HG03469 (cell line): ENCODE data around the gene PCDHB8.
"Not testable (repeated sequence)": the region's sequence is repeated elsewhere in the genome, so short reads cannot be mapped to it uniquely, and the experiment has no call there.

Source experiments
- ATAC-seq: cut with Tn5 transposase; IDR thresholded peaks from one replicate; pipeline ENCODE4 v1.9.1; 2021; ENCODE audit warnings: mild to moderate bottlenecking, moderate library complexity, moderate number of reproducible peaks; ENCODE audit not compliant: unreplicated experiment

PCDHB8 gene

DNA sequence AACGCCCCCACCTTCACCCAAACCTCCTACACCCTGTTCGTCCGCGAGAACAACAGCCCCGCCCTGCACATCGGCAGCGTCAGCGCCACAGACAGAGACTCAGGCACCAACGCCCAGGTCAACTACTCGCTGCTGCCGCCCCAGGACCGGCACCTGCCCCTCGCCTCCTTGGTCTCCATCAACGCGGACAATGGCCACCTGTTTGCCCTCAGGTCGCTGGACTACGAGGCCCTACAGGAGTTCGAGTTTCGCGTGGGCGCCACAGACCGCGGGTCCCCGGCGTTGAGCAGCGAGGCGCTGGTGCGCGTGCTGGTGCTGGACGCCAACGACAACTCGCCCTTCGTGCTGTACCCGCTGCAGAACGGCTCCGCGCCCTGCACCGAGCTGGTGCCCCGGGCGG is 47.3 kb downstream of the PCDHB8 start:
- not testable (repeated sequence) for ATAC-seq

- ATAC-seq: not testable (repeated sequence)
These were observed 47.8 kb downstream of the PCDHB8 start for GRCh38 chr5:141225421-141225820.
